AG08396 (cell line): ENCODE data around the gene KDM2A.

Source experiments
- DNase-seq: peaks from one replicate; pipeline ENCODE4 v3.0.0; 2012; ENCODE audit warnings: low spot score, mixed read lengths

Gene KDM2A

DNA sequence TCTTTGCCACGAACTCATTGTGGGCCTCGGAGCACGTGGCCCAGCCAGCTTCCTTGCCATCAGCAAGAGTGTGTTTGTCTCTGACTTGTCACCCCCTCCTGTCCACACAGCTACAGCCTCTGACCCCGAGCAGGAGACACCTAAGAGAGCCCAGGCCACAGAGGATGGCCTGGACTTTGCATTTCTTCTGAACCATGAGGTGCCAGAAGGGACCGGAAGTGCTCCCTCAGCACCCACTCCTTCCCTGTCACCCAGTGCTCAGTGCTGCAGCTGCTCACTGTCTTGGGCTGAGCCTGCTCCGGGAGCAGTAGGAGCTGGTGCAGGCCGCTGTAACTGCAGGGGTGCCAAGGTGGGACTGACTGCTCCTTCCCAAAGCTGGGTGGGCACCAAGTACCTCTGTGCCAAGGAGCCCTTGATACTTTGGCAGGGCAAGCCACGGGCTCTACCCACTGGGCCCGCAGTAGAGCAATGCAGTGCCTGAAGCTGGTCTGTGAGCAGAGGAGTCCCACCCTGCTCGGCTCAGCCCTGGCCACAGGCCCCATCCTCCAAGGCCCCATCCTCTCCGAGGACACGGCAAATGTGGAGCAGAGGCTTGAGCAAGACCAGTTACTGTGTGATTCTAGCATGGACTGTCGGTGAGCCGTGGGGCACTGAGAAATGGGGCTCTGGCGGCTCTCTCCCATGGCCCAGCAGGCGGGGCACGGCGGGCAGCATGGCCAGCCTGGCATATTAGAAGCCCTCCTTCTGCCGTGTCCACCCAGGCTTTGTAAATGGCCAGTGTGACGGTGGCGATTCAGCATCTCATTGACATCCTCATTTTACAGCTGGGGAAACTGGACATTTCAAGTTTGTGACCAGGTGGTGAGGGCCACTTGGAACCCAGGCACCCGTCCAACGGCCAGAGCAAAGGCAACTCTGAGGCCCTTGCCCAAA lies 153.5 kb downstream of the KDM2A start:
- DNase-seq = no peak

DNA sequence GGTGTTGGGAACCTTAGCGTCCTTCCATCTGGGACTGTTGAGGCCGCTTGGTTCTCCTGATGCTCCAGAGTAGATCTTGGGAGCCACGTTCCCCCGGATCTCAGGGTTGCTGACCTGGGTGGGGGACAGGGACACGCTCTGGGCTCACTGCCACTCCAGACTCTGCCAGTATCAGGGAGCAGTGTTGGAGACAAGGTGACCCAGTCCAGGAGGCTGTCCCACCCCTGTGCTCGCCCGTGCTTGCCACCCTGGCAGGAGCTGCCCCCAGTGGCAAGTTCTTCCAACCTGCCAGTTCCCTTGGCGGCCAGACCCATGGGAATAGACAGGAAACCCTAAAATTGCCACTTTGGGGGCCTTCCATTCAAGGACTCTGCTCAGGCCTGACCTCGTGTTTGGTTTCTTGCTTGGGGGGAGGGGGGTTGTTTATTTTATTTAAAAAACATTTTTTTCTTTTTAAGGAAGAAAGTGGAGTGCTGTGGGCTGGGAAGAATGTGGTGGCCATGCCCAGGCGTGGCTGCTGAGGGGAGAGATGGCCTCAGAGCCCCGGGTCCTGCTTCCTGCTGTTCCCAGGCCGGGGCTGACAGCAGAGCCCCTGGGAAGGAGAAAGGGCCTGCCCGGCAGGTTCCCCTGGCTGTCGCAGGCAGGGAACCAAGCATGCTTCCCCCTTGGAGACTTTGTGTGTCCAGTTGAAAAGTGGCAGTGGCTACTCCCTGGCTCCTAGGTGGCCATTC lies 154.4 kb downstream of the KDM2A start:
- DNase-seq = no peak

DNA sequence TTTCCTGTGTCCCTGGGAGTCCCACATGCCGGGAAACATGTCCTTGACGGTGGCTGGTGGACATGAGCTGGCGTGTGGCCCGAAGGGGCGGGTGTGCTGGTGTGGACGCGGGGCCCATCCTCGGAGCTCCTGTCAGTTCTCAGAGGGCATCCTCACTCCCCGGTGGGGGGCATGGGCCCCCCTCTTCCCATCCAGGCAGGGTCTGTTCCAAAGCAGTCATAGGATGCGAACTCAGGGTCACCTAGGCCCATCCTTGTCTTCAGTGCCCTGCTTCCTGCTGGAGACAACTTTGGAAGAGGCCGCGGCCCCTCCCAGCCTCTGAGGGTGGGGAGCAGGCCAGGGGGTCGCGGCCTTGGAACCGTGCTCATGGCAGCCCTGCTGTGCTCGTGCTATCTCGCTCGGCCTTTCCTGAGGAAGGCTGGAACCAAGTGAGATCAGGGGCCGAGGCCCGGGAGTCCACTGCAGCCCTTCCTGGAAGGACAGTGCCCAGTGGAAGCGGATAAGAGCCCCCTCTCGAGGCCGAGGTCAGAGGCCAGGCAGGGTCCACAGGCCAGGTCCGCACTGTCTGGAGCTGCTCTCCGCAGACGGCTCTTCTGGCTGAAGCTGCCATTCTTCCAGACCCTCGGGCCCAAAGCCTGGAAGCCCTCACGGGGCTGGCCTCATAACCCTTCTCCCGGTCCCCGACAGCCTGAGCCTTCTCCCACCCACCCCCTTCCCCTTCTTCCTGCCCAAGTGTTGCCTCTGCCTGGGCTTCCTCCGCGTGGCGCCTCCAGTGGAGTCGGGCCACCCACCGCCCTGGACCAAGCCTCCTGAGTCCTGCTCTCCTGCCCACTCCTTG lies 155.9 kb downstream of the KDM2A start:
- no peak for DNase-seq

DNA sequence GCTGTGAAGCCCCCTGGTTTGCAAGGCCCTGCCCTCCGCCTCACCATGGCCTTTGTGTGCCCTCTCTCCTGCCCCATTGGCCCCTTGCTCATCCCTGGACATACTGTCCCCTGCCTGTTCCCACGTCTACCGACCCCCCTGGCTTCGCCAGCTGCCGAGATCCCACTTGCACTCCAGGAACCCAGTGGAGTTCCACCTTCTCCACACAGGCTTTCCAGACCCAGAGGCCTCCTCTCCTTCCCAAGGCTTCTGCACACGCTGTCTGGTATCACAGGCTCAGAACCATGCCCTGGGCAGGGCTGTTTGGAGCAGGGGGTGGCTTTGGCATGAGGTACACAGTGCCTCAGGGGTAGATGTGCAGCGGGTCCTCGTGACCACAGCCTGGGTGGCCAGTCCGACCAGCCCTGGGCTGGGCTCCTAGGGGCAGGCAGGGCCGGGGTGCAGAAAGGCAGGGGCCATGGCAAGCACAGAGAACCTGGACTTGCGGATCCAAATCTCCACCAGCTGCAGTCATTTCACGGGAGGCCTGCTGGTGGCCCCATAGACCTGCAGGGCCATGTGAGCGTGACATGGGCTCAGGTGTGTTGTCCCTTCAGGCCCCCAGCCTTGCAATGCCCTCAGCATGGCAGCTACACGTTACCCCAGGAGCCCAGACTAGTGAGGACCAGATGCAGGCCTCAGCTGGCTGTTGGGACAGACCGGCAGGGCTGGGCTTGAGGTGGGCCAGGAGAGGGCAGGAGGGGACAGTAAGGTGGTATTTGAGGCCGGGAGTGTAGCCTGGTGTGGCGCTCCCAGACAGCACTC lies 156.7 kb downstream of the KDM2A start:
- DNase-seq = no peak

DNA sequence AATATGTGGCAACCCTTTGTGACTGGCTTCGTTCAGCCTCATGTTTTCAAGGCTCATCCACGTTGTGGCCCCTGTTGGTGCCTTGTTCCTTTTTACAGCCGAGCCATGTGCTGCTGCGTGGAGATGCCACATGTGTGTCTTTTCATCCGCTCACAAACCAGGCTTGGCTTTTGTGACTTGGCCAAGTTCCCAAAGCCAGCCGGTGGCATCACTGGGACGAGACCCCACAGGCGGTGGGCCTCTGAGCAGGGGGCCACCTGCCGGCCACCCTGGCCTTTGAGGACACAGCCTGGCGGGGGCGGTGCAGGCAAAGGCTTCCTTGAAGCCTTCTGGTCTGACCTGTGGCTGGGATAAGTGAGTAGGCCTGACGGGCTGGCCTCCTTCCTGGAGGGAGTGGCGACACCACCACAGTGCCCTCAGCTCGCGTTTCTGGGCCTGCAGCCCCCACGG lies 157.7 kb downstream of the KDM2A start:
- DNase-seq = peak; percentile 65

DNA sequence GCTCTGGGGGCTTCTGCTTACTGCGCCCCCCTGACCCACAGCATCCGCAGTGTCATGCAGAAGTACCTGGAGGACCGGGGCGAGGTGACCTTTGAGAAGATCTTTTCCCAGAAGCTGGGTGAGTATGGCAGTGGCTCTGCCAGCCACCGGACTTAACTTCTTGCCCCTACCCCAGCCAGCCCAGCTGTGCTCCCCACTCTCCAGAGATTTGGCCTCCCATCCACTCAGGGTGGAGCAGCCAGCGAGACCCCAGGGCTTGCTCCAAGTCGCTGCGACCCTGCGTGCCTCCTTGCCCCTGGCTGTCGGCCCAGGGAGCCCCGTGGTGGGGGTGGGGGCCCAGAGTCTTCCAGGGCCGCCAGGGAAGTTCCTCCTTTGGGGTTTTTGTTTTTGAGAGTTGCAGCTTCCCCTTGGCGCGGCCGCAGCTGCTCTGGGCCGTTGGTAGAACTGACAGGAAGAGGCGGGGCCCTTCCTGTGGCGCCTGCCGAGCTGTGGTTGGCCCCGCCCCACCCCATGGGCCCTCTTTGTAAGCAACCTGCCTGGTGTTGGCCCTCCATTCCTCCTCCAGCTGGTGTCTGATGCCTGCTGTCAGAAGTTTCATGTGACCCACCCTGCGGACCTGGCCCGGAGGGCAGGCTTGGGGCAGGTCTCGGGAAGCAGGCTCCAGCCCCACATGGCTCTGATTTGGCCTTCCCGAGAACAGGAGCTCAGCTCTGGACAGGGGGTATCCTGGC lies 158.3 kb downstream of the KDM2A start:
- peak; percentile 87 for DNase-seq

DNA sequence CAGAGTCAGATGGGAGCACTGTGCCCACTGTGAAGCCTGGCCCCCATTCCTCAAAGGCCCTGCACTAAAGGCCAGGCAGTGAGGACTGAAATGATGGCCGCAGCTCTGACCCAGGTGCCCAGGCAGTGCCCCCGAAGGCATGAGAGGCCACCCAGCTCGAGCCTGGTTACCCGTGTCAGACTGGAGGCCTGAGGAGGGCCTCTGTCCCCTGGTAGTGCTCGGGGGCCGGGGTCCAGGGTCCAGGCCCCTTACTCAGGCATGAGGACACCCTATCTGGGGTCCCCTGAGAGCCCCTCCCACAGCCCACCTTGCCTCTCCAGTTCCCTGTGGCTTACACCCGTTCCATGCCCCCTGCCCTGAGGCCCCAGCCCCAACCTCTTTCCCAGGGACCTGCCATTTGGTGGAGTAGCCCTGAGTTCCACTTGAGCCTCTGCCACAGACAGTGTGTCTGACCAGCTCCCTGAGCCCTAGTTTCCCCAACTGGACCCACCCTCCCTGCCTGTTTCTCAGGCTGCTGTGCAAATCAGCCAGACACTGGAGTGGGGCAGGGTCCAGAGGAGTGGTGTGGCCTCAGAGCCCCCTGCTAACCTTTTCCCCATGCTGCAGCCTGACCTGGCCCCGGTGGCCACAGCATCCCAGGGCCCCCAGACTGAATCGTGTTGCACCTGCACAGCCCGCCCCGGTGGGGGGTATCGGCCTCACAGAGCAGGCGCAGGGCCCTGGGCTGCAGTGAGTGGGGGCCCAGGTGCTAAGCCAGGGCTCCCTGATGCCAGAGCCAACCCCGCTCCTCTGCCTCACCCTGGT lies 159.3 kb downstream of the KDM2A start:
- no peak for DNase-seq

DNA sequence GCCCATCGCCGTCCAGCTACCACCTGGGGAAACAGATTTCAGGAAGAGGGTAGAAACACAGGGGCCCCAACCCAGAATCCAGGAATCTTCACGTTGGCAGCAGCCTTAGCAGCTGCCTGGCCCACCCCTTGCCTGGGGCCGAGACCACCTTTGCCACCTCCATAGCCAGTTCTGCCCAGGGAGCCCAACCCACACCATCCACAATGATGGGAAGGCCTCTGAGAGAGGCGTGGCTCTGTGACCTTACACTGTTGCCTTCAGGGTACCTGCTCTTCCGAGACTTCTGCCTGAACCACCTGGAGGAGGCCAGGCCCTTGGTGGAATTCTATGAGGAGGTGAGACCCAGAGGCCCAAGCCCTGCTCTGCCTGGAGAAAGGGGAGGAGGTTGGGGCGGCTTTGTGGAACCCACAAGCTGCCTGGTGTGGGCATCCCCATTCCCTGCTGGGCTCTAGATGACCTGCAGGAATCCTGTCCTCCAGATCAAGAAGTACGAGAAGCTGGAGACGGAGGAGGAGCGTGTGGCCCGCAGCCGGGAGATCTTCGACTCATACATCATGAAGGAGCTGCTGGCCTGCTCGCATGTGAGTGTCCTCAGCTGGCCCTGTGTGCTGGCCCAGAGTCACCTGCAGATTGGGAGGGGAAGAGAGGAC lies 160.0 kb downstream of the KDM2A start:
- no peak for DNase-seq

DNA sequence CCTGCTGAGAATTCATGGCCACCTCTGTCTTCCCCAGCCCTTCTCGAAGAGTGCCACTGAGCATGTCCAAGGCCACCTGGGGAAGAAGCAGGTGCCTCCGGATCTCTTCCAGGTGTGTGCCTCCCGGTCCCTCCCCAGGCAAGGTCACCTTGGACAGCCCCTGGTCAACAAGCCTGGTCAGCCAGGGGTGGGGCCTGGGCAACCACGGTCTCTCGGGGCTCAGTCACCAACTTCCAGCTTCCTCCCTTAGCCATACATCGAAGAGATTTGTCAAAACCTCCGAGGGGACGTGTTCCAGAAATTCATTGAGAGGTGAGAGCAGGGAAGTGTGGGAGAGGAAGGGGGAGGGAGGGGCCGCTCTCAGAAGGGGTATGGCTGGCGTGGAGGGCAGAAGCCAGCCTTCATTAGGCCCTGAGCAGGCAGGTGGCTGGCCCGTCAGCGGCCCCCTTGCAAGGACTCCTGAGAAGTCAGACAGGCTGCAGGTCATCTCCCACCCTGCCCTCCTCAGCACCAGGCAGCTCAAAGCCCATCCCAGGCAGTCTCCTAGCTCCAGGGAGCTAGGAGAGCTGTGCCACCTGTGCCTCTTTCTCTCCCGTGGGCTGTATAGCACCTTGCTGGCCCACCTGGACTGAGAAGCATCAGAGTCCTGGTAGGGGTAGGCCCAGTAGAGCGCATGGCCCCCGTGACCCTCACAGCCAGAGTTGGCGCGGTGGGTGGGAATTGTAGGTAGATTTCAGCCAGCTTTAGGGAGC lies 160.7 kb downstream of the KDM2A start:
- no peak for DNase-seq

DNA sequence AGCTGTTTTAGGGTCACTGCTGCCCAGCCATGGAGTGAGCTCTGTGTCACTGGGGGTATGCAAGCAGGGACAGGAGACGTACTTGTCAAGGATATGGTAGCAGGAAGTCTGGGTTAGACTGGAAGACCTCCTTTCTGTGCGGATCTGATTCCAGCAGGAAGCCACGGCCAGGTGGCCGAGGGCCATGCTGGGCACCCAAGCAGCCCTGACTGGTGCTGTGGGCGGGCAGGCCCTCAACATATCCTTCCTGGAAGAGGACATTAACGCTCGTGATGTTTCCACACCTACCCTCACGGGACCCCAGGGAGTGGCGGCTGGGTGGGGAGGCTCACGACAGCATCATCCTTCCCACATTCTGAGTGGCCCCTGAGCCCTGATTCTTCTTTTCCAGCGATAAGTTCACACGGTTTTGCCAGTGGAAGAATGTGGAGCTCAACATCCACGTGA lies 161.3 kb downstream of the KDM2A start:
- DNase-seq = no peak

DNA sequence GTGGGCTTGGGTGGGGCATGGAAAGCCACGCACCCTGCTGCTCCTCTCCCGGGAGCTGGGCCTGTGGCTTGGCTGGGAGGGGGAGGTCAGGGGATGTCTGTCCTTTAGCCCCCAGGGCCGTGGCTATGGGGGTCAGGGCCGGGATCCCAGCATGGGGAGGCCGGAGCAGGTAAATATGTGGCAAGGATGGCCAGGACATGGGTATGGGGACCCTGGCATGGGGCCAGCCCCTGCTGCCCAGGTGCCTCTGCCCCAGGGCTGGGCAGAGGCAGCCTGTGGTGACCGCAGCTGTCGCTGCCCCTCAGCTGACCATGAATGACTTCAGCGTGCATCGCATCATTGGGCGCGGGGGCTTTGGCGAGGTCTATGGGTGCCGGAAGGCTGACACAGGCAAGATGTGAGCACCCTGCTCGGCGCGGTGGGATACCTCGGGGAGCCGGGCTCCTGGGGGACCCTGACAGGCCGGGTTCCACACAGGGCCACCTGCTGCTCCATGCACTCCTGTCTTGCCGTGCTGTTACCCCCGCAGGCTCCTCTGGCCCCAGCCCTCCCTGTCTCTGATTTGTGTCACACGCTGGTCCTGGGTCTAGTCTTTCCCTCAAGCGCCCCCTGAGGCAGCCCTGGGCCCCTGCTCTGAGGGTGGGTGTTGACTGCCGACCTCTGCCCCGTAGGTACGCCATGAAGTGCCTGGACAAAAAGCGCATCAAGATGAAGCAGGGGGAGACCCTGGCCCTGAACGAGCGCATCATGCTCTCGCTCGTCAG lies 161.9 kb downstream of the KDM2A start:
- no peak for DNase-seq

DNA sequence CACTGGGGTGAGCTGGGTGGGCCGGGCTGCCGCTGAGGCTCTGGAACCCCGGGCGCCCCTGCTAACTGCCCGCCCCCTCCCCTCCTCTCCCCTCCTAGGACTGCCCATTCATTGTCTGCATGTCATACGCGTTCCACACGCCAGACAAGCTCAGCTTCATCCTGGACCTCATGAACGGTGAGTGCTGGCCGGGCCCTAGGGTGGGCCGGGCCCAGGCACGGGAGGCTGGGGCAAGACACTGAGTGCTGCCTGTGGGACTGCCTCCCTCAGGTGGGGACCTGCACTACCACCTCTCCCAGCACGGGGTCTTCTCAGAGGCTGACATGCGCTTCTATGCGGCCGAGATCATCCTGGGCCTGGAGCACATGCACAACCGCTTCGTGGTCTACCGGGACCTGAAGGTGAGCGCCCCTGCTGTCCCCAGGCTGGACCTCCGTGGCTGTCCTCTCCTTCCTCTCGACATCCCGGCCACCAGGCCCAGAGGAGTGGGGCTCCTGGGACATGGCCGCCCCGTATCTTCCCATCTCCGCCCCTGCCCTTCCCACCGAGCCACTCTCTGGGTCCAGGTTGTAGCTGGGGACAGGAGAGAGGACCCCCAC lies 162.6 kb downstream of the KDM2A start:
- no peak for DNase-seq

DNA sequence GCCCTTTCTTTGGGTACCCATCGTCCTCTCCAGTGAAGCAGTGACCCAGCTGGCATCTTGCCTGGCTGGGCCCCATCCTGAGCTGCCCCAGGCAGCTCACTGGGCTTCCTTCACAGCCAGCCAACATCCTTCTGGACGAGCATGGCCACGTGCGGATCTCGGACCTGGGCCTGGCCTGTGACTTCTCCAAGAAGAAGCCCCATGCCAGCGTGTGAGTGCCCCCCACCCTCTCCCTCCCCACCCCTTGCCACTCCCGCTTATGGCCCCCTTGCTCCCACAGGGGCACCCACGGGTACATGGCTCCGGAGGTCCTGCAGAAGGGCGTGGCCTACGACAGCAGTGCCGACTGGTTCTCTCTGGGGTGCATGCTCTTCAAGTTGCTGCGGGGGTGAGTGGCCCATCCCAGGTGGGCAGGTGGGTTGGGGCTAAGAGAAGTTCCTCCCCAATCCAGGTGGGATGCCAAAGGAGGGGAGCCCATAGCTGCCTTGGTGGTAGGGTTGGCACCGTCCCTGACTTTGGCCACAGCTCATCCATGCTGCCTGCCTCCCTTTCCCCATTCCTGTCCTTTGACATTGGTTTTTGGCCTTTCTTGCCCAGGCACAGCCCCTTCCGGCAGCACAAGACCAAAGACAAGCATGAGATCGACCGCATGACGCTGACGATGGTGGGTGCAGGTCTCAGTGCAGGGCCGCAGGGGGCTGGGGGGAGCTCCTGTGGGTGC lies 163.3 kb downstream of the KDM2A start:
- no peak for DNase-seq

DNA sequence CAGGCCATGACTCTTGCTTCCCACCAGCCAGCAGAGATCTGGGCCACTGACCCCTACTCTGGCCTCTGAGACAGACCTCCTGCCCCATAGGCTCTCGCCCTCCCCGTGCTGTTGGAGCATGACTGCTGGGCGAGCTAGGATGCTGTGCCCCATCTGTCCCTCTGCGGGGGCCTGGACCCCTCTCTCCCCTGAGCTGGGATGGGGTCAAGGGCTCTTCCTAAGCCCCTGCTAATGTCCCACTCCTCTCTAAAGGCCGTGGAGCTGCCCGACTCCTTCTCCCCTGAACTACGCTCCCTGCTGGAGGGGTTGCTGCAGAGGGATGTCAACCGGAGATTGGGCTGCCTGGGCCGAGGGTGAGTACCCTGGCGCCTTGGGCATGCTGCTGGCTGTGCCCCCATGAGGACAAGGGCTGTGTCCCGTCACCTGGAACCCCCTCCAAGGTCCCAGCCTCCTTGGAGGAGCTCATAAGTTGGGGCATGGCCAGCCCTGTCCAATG lies 163.9 kb downstream of the KDM2A start:
- DNase-seq = no peak

DNA sequence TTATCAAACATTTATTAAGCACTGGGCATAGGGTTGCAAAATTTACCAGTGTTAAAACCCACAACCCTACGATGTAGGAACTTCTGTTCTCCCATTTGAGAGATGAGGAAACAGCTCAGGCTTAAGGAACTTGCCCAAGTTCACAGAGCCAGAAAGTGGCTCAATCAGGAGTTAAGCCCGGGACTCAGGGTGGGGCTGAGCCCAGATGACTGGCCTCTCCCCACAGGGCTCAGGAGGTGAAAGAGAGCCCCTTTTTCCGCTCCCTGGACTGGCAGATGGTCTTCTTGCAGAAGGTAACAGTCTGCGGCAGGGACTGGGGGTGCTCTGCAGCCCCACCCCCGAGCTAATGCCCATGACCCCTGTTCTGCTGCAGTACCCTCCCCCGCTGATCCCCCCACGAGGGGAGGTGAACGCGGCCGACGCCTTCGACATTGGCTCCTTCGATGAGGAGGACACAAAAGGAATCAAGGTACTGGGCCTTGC lies 164.5 kb downstream of the KDM2A start:
- DNase-seq = no peak

DNA sequence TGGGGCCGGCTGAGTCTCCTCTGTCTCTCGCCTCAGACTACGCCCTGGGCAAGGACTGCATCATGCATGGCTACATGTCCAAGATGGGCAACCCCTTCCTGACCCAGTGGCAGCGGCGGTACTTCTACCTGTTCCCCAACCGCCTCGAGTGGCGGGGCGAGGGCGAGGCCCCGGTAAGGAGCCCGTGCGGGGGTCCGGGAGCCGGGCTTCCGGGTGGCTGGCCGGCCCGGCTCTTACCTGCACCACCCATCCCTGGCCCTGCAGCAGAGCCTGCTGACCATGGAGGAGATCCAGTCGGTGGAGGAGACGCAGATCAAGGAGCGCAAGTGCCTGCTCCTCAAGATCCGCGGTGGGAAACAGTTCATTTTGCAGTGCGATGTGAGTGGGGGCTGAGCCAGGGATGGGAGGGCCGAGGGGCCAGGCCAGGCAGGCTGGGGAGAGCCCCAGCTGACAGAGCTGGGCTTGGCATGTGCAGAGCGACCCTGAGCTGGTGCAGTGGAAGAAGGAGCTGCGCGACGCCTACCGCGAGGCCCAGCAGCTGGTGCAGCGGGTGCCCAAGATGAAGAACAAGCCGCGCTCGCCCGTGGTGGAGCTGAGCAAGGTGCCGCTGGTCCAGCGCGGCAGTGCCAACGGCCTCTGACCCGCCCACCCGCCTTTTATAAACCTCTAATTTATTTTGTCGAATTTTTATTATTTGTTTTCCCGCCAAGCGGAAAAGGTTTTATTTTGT lies 165.9 kb downstream of the KDM2A start:
- no peak for DNase-seq
